Large intestine (tissue), 3 donors: ENCODE measurements around the gene THSD4. TPM values are rescaled to one million over a fixed set of nuclear protein-coding genes. Genes with fewer than 3 reads are reported as not detected.

Source experiments
- DNase-seq, 2 donors: peaks; one replicate each; pipeline versions ENCODE4 v3.0.0 to v3.0.0-alpha.2; 2013
- H3K27ac ChIP-seq: one replicate; pipeline ENCODE4 v1.5.1; 2013; ENCODE audit warnings: low read length
- H3K27me3 ChIP-seq: 2 replicates; pipeline ENCODE4 v1.6.1; 2013; ENCODE audit warnings: low read length; ENCODE audit not compliant: control insufficient read depth, insufficient read depth
- H3K36me3 ChIP-seq: 2 replicates; pipeline ENCODE4 v1.6.1; 2013; ENCODE audit warnings: low read length; ENCODE audit not compliant: control insufficient read depth, insufficient read depth
- H3K4me1 ChIP-seq: one replicate; pipeline ENCODE4 v1.6.1; 2013; ENCODE audit warnings: low read length; ENCODE audit not compliant: control insufficient read depth, insufficient read depth
- H3K4me3 ChIP-seq: one replicate; pipeline ENCODE4 v1.5.1; 2013; ENCODE audit warnings: low read length
- H3K9me3 ChIP-seq: one replicate; pipeline ENCODE4 v1.6.1; 2013; ENCODE audit warnings: mild to moderate bottlenecking, low read depth, low read length, moderate library complexity; ENCODE audit not compliant: control insufficient read depth
- WGBS: methylation state at CpG from one replicate; pipeline ENCODE4 v1.1.5; 2013; ENCODE audit warnings: low lambda C conversion rate; ENCODE audit not compliant: insufficient coverage; 5-methylcytosine and 5-hydroxymethylcytosine counted together
- polyA plus RNA-seq: library from polyadenylated mRNA; unstranded; fragments of 120-200 nt; gene quantifications from one replicate; pipeline ENCODE4 v1.2.1, GENCODE V29; 2013

Gene THSD4
- polyA plus RNA-seq, 1 donor = 17.5 TPM

GRCh38 chr15:71779073-71779797 is 664.0 kb downstream of the THSD4 start:
- WGBS = 100% methylated on average over 1 of the region's 6 CpGs
- no peaks in the 10 kb centered on the region for H3K9me3 ChIP-seq
- no peaks in the 10 kb centered on the region for H3K4me1 ChIP-seq
- no peaks in the 10 kb centered on the region for H3K36me3 ChIP-seq
- H3K27me3 ChIP-seq = no peaks in the 10 kb centered on the region
- DNase-seq = no peak
- H3K27ac ChIP-seq = no peak overlapping the region
- H3K4me3 ChIP-seq = no peak overlapping the region

DNA sequence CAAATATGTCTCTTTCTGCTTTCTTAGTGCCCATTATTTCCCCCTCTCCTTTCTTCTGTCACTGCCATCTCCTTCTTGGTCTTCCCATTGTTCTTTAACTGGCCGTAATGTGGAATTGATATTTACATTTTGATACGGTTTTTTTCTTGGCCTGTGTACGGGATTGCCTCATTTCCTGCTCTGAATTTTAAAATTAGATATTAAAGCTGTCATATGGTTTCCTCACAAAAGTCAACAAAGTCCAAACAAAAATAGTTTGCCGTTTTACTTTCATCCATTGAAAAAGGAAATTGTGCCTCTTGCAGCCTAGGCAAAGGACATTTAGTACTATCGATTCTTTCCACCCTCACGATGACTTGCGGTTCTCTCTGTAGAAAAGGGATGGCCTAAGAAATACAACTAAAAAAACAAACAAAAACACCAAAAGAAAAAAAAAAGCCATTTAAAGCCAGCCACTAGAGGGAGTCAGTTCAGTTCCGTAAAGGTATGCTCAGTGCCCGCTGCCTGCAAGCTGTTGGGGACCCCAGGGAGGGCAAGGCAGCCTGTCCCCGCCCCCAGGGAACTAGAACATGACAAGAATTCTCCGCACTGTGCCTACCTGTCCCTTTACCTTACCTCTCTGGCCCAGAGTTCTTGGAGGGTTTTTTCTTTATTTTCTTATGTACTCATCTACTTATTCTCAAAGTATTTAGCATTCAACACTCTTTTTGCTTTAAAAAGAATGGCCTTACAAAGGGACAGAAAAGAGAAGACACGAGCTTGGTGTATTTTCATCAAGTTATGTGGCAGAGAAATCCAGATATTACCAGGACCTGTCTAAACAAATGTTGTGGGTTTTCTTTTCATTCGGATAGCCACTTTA is 665.1 kb downstream of the THSD4 start:
- Histone ChIP-seq H3K27ac (no peak overlapping the region), H3K9me3 (no peaks in the 10 kb centered on the region), H3K4me1 (no peaks in the 10 kb centered on the region), H3K4me3 (no peak overlapping the region), H3K36me3 (no peaks in the 10 kb centered on the region), H3K27me3 (no peaks in the 10 kb centered on the region)
- DNase-seq = peak; percentile 41 to 43
- 49% methylated on average over 5 of the region's 13 CpGs for WGBS

DNA sequence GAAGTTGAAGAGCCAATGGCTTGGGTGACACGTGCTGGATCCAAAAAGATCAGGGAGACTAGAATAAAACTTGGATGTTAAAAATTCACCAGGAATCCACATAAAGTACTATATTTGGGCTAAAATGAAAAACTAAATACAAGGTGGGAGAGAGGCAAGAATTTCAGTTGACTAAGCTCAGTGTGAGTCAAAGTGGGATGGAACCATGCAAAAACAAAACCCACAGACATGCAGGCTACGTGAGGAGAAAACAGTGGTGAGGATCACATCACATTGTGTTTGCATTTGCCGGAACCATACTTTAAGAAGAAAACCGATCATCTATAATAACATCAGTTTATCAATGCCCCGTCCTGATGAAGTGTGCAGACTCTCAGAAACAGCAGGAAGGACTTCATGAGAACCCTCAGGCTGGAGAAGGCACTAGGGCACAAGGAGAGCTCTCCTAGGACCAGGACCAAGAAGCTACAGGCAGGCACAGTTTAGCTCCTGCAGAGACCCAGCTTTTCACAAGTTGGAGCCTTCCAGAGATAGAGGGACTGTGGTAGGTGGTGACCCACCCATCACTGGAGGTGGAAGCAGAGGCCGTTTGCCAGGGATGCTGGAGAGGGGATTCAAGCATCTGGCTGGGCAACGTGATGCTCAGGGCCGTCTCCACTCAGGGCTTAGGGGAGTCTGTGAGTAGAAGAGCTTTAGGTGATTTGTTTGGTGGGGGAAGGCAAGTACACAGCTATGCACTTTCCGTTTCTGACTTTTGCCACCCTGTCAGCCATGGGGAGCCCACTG is 666.1 kb downstream of the THSD4 start:
- no peaks in the 10 kb centered on the region for H3K36me3 ChIP-seq
- no peak for DNase-seq
- H3K27me3 ChIP-seq = no peaks in the 10 kb centered on the region
- H3K4me3 ChIP-seq = no peak overlapping the region
- no peak overlapping the region for H3K27ac ChIP-seq
- WGBS = no CpG with 5 or more reads among the region's 9 CpGs
- H3K9me3 ChIP-seq = no peaks in the 10 kb centered on the region
- no peaks in the 10 kb centered on the region for H3K4me1 ChIP-seq

DNA sequence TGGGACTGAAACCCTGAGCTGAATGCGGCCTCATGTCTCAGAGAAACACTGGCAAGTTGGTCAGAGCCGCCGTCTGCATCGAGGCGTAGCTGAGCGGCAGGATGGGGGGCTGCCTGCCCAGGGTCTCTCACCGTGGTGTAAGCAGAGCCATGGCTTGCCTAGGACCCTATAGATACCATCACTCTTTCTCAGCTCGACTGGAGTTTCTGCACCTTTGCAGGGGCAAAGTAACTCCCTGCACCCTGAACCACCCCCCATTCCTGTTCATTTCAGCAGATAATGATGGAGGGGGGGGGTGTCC is 666.6 kb downstream of the THSD4 start:
- Histone ChIP-seq H3K27me3 (no peaks in the 10 kb centered on the region), H3K4me3 (no peak overlapping the region), H3K4me1 (no peaks in the 10 kb centered on the region), H3K27ac (no peak overlapping the region), H3K9me3 (no peaks in the 10 kb centered on the region), H3K36me3 (no peaks in the 10 kb centered on the region)
- no peak for DNase-seq
- WGBS = 80% methylated on average over 1 of the region's 8 CpGs

DNA sequence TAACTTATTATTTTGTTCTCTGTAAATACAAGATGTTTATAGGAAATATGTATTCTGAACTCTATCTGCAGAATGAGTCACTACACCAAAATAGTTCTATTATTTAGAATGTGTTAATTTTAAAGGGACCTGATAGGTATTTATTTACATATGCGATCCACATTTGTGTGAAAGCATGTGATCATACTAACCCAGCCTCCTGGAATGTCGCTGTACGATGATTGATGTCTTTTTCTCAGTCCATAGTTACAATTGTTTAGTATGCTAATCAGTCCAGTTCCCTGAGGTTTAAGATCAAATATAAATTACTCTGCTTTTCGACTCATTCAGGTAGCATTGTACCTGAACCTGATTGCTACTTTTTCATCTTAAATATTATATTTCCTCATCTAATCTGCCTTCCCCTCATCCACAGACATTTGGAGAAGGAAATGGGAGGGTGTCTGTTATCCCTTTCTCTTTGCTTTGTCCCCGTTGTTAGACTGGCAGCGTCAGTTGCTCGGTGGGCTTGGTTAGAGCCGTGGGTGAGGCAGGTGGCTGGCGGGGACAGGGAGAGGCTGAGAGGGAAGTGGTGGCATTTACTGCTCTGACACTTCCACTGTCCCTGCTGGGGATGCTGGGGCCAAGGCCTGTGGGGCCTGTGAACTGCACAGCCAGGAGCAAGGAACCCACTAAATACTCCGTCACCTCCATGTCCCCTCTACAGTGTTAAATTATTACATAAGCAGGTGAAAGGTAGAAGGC is 667.3 kb downstream of the THSD4 start:
- 100% methylated on average over 1 of the region's 10 CpGs for WGBS
- Histone ChIP-seq H3K4me1 (no peaks in the 10 kb centered on the region), H3K9me3 (no peaks in the 10 kb centered on the region), H3K36me3 (no peaks in the 10 kb centered on the region), H3K27me3 (no peaks in the 10 kb centered on the region), H3K4me3 (no peak overlapping the region), H3K27ac (no peak overlapping the region)
- DNase-seq = no peak

DNA sequence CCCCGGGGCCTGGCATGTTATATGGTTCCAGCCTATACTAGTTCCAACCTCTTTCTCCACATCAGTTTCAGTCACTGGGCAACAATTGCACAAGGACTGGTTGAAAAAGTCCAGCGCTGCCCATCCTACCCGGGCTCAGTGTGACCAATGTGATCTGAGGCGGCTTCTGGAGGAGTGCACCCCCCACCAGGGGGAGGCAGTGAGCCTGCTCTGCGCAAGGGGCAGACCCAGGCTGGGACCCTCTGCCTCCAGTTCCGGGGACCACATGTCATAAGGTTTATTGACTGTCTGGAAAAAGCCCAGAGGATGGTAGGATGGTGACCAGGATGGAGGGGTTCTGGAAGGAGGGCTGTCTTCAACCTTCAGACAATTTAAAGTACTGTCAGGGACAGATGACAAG is 669.4 kb downstream of the THSD4 start:
- H3K9me3 ChIP-seq = no peaks in the 10 kb centered on the region
- H3K27ac ChIP-seq = no peak overlapping the region
- no peak overlapping the region for H3K4me3 ChIP-seq
- H3K27me3 ChIP-seq = no peaks in the 10 kb centered on the region
- H3K36me3 ChIP-seq = no peaks in the 10 kb centered on the region
- no CpG with 5 or more reads among the region's 6 CpGs for WGBS
- DNase-seq = no peak
- peaks cover 13% of the 10 kb centered on the region for H3K4me1 ChIP-seq

DNA sequence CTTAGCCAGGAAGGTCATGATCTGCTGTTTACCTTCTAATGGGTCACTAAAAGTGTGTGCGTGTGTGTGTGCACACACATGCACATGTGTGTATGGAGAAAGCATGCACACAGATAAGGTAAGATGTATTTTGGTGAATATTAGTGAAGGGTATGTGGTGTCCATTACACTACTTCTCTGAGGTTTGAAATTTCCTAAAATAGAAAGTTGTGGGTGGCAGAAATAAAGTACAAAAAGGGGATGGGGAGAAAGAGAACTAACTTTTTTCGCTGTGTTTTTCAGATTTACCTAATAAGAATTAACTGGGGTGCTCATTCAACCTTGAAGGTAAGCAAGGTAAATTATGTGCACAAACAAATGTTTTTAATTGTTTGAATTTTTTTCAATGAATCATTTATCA is 670.7 kb downstream of the THSD4 start:
- Histone ChIP-seq H3K27me3 (no peaks in the 10 kb centered on the region), H3K27ac (no peak overlapping the region), H3K36me3 (no peaks in the 10 kb centered on the region), H3K4me3 (no peak overlapping the region), H3K9me3 (no peaks in the 10 kb centered on the region), H3K4me1 (peaks cover 24% of the 10 kb centered on the region)
- 100% methylated on average over 1 of the region's 2 CpGs for WGBS
- DNase-seq = no peak

GRCh38 chr15:71786673-71787072 is 671.4 kb downstream of the THSD4 start:
- H3K27ac ChIP-seq = no peak overlapping the region
- H3K27me3 ChIP-seq = no peaks in the 10 kb centered on the region
- no peak overlapping the region for H3K4me3 ChIP-seq
- no peaks in the 10 kb centered on the region for H3K9me3 ChIP-seq
- DNase-seq = no peak
- peaks cover 30% of the 10 kb centered on the region for H3K4me1 ChIP-seq
- WGBS = 80% methylated on average over 3 of the region's 7 CpGs
- no peaks in the 10 kb centered on the region for H3K36me3 ChIP-seq

DNA sequence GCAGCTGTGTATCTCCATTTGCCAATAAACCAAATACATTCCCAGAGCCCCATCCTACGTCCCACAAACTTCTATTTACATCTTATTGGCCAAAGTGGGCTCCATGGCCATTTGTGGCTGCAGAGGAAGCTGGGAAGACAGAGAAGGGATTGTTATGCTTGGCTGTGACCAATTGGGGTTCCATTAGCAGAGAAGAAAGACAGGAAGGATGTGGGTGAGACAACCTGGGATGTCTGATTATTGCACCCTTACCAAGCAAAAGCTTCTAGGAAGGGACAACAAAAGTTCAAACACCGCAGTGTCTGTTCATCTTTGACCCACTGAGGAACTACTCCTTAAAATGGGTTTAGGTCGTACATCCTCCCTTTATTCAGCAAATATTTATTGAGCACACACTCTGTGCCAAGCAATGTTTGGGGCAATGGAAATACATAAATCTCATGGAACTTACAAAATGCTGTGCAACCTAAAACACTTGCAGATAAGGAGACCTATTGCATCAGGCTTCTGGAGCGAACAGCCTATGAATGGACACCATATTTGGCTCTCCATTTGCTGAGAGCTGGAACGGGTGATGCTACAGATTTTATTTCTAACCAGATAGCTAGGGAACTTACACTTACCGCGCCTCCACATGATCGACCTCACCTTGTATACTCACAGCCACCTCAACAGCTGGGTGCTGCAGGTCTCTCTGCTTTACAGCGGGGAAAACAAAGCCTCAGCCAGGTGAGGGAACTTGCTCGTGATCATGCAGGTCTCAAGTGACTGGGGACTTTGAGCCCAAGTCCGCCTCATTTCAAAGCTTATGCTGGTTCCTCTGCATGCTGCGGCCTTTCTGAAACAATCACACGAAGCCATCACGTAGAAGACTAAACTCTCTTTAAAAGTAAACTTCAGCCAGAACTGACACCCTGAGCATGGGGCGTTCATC is 673.6 kb downstream of the THSD4 start:
- Histone ChIP-seq H3K27me3 (no peaks in the 10 kb centered on the region), H3K4me1 (peaks cover 34% of the 10 kb centered on the region), H3K4me3 (no peak overlapping the region), H3K36me3 (no peaks in the 10 kb centered on the region), H3K27ac (peak overlapping the region; percentile 88), H3K9me3 (no peaks in the 10 kb centered on the region)
- peak; percentile 92 to 97 for DNase-seq
- no CpG with 5 or more reads among the region's 15 CpGs for WGBS
